Measurements from ENCODE around the gene CTNNA3. TPM values are rescaled to one million over a fixed set of nuclear protein-coding genes. Genes with fewer than 3 reads are reported as not detected.
"Not testable (repeated sequence)": the region's sequence is repeated elsewhere in the genome, so short reads cannot be mapped to it uniquely, and the experiment has no call there.

The CTNNA3 gene
- polyA plus RNA-seq, 1 donor from 2014 or later: 0.14 TPM

GRCh38 chr10:66362522-66362921, 1333.5 kb downstream of the CTNNA3 start:
- Histone ChIP-seq H2AFZ (ENCODE audit: low read depth, low read length) (no peak overlapping the region), H3K9me3 (ENCODE audit: low read length) (no peaks in the 10 kb centered on the region), H3K27ac (ENCODE audit: low read length) (no peak overlapping the region), H3K27me3 (ENCODE audit: insufficient read depth, low read depth, low read length) (no peaks in the 10 kb centered on the region), H3F3A (ENCODE audit: insufficient read depth, low read length, poor library complexity, severe bottlenecking) (no peaks in the 10 kb centered on the region), H3K79me2 (replicated peaks; ENCODE audit: insufficient read depth, low read length) (no peaks in the 10 kb centered on the region), H4K20me1 (ENCODE audit: insufficient read depth) (no peaks in the 10 kb centered on the region), H3K4me3 (ENCODE audit: low read length) (no peak overlapping the region), H3K9me2 (ENCODE audit: insufficient read depth, low read length) (no peaks in the 10 kb centered on the region), H3K4me2 (ENCODE audit: low read length) (no peak overlapping the region), H3K36me3 (ENCODE audit: insufficient read depth, low read length) (no peaks in the 10 kb centered on the region), H3K9ac (ENCODE audit: low read length) (no peak overlapping the region)
- TF ChIP-seq EZH2 (IDR thresholded peaks at IDR 0.05; ENCODE audit: borderline replicate concordance, insufficient read depth, low read length, poor library complexity, severe bottlenecking) (no peak), SMC3 (conservative IDR thresholded peaks at IDR 0.05; ENCODE audit: poor library complexity) (no peak), RAD21 (conservative IDR thresholded peaks at IDR 0.05) (no peak)

- not testable (repeated sequence) for H3K79me2 ChIP-seq (replicated peaks; ENCODE audit: insufficient read depth, low read length); H2AFZ ChIP-seq (ENCODE audit: low read depth, low read length); H3F3A ChIP-seq (ENCODE audit: insufficient read depth, low read length, poor library complexity, severe bottlenecking); H3K27ac ChIP-seq (ENCODE audit: low read length); H4K20me1 ChIP-seq (ENCODE audit: insufficient read depth); H3K36me3 ChIP-seq (ENCODE audit: insufficient read depth, low read length); H3K4me3 ChIP-seq (ENCODE audit: low read length); H3K9ac ChIP-seq (ENCODE audit: low read length); H3K9me2 ChIP-seq (ENCODE audit: insufficient read depth, low read length); H3K27me3 ChIP-seq (ENCODE audit: insufficient read depth, low read depth, low read length); H3K9me3 ChIP-seq (ENCODE audit: low read length); H3K4me2 ChIP-seq (ENCODE audit: low read length)
These were observed 1342.2 kb downstream of the CTNNA3 start for GRCh38 chr10:66353822-66354221.

GRCh38 chr10:66353422-66353821, 1342.6 kb downstream of the CTNNA3 start:
- Histone ChIP-seq H3K27ac (ENCODE audit: low read length) (no peak overlapping the region), H3K9ac (ENCODE audit: low read length) (no peak overlapping the region), H3K4me2 (ENCODE audit: low read length) (no peak overlapping the region), H3K79me2 (replicated peaks; ENCODE audit: insufficient read depth, low read length) (no peaks in the 10 kb centered on the region), H3K9me2 (ENCODE audit: insufficient read depth, low read length) (no peaks in the 10 kb centered on the region), H3F3A (ENCODE audit: insufficient read depth, low read length, poor library complexity, severe bottlenecking) (no peaks in the 10 kb centered on the region), H3K36me3 (ENCODE audit: insufficient read depth, low read length) (no peaks in the 10 kb centered on the region), H2AFZ (ENCODE audit: low read depth, low read length) (no peak overlapping the region), H3K4me3 (ENCODE audit: low read length) (no peak overlapping the region), H3K27me3 (ENCODE audit: insufficient read depth, low read depth, low read length) (no peaks in the 10 kb centered on the region), H3K9me3 (ENCODE audit: low read length) (no peaks in the 10 kb centered on the region), H4K20me1 (ENCODE audit: insufficient read depth) (no peaks in the 10 kb centered on the region)
- TF ChIP-seq EP300 (conservative IDR thresholded peaks at IDR 0.05; ENCODE audit: poor library complexity, severe bottlenecking) (no peak), EZH2 (IDR thresholded peaks at IDR 0.05; ENCODE audit: borderline replicate concordance, insufficient read depth, low read length, poor library complexity, severe bottlenecking) (no peak), TAF1 (IDR thresholded peaks at IDR 0.05; ENCODE audit: low read depth) (no peak), SMC3 (conservative IDR thresholded peaks at IDR 0.05; ENCODE audit: poor library complexity) (no peak), POLR2AphosphoS5 (IDR thresholded peaks at IDR 0.05) (no peak), CTCF (IDR thresholded peaks at IDR 0.05; ENCODE audit: poor library complexity, severe bottlenecking) (no peak), REST (IDR thresholded peaks at IDR 0.05; ENCODE audit: borderline replicate concordance) (no peak), RAD21 (conservative IDR thresholded peaks at IDR 0.05) (no peak), MXI1 (conservative IDR thresholded peaks at IDR 0.05; ENCODE audit: poor library complexity, severe bottlenecking) (no peak)
